ENCODE results near the gene ETV5.
"Not testable (repeated sequence)": the region's sequence is repeated elsewhere in the genome, so short reads cannot be mapped to it uniquely, and the experiment has no call there.

ETV5 gene

GRCh38 chr3:186025993-186026392 is 82.9 kb downstream of the ETV5 start:
- not testable (repeated sequence) for DNase-seq (ENCODE audit: low spot score); FAIRE-seq

DNA sequence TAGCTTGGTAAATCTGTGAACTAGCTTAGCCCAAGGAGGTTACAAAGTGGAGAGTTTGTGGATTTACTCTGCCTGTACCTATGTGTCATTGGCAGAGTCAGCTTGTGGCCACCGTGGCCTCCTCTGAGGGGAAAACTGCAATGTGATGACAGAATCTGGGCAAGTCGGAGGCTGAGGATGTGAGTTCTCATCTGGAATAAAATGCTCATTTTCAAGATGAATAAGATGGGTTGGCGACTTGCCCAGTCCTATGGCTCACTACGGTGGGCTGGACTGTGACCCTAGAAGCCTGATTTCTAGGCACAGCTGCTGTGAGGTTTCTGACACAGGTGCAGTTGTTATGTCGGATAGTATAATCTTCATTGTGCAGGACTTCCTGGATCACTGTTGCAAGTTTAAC is 83.7 kb downstream of the ETV5 start:
- FAIRE-seq (no peak), DNase-seq (ENCODE audit: low spot score) (no peak)

DNA sequence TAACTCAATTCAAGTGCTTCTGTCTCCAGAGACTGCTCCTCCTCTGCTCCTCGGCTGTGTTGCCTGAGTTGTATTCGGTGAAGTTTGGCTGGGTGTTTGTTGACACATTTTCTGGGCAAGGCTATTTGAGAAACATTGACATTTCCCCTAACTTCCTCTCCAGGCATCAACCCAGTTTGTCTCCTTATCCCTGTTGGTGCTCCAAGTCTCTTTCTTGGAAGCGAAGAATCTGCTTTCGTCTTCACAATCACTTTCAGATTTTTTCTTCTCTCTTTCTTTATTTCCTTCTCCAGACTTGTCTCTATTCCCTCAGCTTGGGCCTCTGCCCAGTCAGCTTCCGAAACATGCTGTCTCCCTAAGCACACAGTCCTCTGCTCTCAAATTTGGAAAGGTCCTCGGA is 84.7 kb downstream of the ETV5 start:
- FAIRE-seq (no peak), DNase-seq (ENCODE audit: low spot score) (no peak)

- DNase-seq (ENCODE audit: low spot score) (no peak), FAIRE-seq (no peak)
Measured at GRCh38 chr3:186022931-186023330, 86.0 kb downstream of the ETV5 start.

- peak; percentile 61 for DNase-seq (ENCODE audit: low spot score)
Measured at GRCh38 chr3:186021673-186022362, 87.1 kb downstream of the ETV5 start.

DNA sequence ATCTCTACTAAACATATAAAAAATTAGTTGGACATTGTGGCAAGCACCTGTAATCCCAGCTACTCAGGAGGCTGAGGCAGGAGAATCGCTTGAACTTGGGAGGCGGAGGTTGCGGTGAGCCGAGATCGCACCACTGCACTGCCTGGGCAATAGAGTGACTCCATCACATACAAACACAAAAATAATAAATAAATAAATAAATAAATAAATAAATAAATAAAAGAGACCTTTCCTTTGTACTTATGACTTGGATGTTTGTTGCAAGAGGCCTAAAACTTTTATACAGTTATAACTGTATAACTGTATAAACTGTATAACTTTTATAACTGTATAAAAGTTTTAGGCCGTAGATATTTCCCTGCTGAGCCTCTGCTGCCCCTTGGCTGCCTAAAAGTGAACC is 87.6 kb downstream of the ETV5 start:
- FAIRE-seq; DNase-seq (ENCODE audit: low spot score): not testable (repeated sequence)

More at GRCh38 chr3:186021673-186022362, 87.1 kb downstream of the ETV5 start:
- no peak for FAIRE-seq

- not testable (repeated sequence) for FAIRE-seq; DNase-seq (ENCODE audit: low spot score)
Measured at GRCh38 chr3:186019288-186019687, 89.6 kb downstream of the ETV5 start.

GRCh38 chr3:186014866-186015265 is 94.0 kb downstream of the ETV5 start:
- DNase-seq (ENCODE audit: low spot score) (no peak), FAIRE-seq (no peak)

GRCh38 chr3:186013312-186013711 is 95.6 kb downstream of the ETV5 start:
- DNase-seq (ENCODE audit: low spot score) (no peak), FAIRE-seq (no peak)

GRCh38 chr3:186012137-186012536 is 96.8 kb downstream of the ETV5 start:
- no peak for DNase-seq (ENCODE audit: low spot score)
- FAIRE-seq, result no peak

- FAIRE-seq (no peak), DNase-seq (ENCODE audit: low spot score) (no peak)
Measured at GRCh38 chr3:186004671-186005070, 104.2 kb downstream of the ETV5 start.

DNA sequence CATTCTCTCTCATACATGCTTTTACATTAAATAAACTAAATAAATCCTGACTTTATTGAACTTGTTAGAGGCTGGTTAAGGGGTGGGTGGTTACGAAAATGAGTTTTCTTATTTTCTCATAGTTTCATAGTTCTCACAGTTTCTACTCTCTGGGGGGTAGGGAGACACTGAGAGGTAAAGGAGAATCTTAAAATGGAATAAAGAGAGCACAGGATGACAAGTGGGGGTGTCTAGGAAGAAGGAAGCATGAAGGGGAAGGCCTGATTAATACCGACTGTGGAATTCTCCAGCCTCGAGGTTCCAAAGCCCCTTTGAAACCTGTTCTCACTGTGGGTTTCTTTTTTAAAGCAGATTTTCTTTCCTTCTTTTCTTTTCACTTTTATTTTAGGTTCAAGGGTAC is 104.7 kb downstream of the ETV5 start:
- DNase-seq (ENCODE audit: low spot score), result no peak
- FAIRE-seq, result no peak

- DNase-seq (ENCODE audit: low spot score) (no peak), FAIRE-seq (no peak)
Measured at GRCh38 chr3:186003610-186004009, 105.3 kb downstream of the ETV5 start.

DNA sequence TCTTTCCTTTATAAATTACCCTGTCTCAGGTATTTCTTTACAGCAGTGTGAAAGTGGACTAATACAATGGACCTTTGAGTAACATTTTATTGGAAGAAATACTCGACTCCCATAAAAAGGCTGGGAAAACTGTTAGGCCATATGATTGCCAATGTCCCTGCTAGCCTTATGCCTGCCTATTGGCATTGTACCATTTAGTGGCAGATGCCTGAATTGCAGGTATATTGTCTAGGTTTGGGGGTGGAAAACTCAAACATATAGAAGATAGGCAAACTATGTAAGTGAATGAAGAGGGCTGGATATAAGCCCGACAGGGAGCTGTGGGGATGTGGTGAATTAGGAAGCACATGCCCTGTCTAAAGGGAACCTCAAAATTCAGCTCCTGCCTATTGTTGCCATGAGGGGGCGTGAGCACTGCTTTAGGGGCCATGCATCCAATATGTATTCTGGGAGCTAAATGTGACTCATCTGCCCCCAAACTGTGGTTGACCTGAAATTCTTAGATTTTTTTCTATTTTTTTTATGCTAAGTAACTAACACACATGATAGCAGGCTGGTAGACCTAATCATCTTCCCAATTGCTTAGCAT is 105.9 kb downstream of the ETV5 start:
- DNase-seq (ENCODE audit: low spot score), result no peak
- no peak for FAIRE-seq

- DNase-seq (ENCODE audit: low spot score) (no peak), FAIRE-seq (no peak)
Measured at GRCh38 chr3:186001842-186002241, 107.0 kb downstream of the ETV5 start.

GRCh38 chr3:185999221-185999620 is 109.7 kb downstream of the ETV5 start:
- FAIRE-seq, result no peak
- DNase-seq (ENCODE audit: low spot score), result no peak

GRCh38 chr3:185998136-185998535 is 110.8 kb downstream of the ETV5 start:
- DNase-seq (ENCODE audit: low spot score) (no peak), FAIRE-seq (no peak)

DNA sequence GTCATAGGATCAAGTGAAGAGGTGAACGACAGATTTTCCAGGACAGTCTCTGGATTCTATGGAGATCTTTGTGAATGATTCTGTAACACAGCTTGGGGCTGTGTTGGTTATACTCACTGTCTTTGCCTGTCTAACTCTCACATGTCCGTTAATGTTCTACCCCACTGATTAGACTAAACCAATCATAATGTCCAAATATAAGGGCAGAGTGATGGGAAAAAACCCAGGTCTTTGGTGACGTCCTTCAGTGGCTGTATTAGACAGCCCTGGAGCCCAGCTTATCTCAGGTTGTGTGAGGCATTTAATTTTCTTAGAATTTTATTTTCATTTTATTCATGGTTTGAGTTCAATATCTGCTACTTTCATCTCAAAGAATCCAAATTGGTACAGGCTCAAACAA is 111.8 kb downstream of the ETV5 start:
- FAIRE-seq (no peak), DNase-seq (ENCODE audit: low spot score) (no peak)
